ENCODE results near the gene PTPRG. TPM values are rescaled to one million over a fixed set of nuclear protein-coding genes. Genes with fewer than 3 reads are reported as not detected.

The PTPRG gene
- under 1 TPM; 0.10 to 0.19 (median 0.13) TPM for total RNA-seq

GRCh38 chr3:61561374-61562041, at the start of gene PTPRG:
Gene PTPRG, plus strand, starts transcription at chr3:61561571. Its CDS starts 717 bp downstream, at chr3:61562288.
- no peaks in the 10 kb centered on the region for H3K36me3 Mint-ChIP-seq (ENCODE audit: insufficient read depth)
- H3K4me1 Mint-ChIP-seq (ENCODE audit: low read depth): peaks cover 12% of the 10 kb centered on the region
- no peak for DNase-seq
- H3K27me3 Mint-ChIP-seq (ENCODE audit: low read depth): peaks cover 52% of the 10 kb centered on the region
- H3K4me3 Mint-ChIP-seq: peak within 1 kb of the TSS; percentile 57
- peak; percentile 25 to 46 for ATAC-seq
- no peaks in the 10 kb centered on the region for H3K9me3 Mint-ChIP-seq

GRCh38 chr3:61518590-61518989, 42.8 kb upstream of the PTPRG start:
- Mint-ChIP-seq H3K4me1 (ENCODE audit: low read depth) (peaks cover 3% of the 10 kb centered on the region), H3K9me3 (peaks cover 14% of the 10 kb centered on the region), H3K36me3 (ENCODE audit: insufficient read depth) (no peaks in the 10 kb centered on the region), H3K27me3 (ENCODE audit: low read depth) (peaks cover 5% of the 10 kb centered on the region), H3K4me3 (no peak overlapping the region)
- ATAC-seq (no peak), DNase-seq (no peak)

GRCh38 chr3:61520966-61521628, 40.3 kb upstream of the PTPRG start:
- Mint-ChIP-seq H3K4me3 (no peak overlapping the region), H3K27me3 (ENCODE audit: low read depth) (peaks cover 7% of the 10 kb centered on the region), H3K9me3 (peaks cover 10% of the 10 kb centered on the region), H3K36me3 (ENCODE audit: insufficient read depth) (no peaks in the 10 kb centered on the region), H3K4me1 (ENCODE audit: low read depth) (peaks cover 3% of the 10 kb centered on the region)
- no peak for DNase-seq
- peak; percentile 96 for ATAC-seq

DNA sequence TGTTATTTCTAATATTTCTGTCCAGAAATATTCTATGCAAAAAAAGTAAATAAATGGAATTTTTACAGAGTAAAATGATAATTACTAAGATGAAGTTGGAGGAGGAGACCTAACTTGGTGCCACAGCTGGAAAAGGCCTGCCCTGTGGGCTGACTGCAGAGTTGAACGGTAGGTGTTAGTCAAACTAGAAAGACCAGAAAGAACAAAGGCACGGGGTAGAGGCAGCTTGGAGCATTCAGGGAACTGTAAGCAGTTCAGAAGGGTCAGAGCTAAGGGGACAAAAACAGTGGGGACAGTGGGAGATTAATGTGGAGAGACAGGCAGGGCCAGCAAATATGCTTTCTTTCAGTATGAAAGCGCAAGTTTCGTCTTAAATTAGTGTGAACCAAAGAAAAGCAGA, 39.3 kb upstream of the PTPRG start:
- no peak for DNase-seq
- no peak for ATAC-seq
- no peak overlapping the region for H3K4me3 Mint-ChIP-seq
- peaks cover 3% of the 10 kb centered on the region for H3K4me1 Mint-ChIP-seq (ENCODE audit: low read depth)
- H3K36me3 Mint-ChIP-seq (ENCODE audit: insufficient read depth): no peaks in the 10 kb centered on the region
- peaks cover 6% of the 10 kb centered on the region for H3K9me3 Mint-ChIP-seq
- H3K27me3 Mint-ChIP-seq (ENCODE audit: low read depth): peaks cover 7% of the 10 kb centered on the region

DNA sequence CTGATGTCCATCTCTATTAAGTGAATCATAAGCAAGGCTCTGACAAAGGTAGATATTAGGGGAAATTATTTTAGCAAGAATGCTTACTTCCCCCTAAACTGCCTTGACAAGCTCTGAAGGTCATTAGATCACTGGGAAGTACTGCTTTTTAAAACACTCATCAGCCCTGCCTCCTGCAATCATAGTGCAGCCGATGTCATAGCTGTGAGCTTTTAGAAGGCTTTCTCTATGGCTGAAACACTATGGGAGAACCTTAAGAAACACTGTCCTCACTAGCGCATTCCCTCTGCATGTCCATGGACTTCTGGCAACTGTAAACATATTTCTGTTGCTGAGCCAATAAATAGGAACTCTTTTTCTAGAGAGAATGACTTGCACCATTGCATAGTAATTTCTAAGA, 38.7 kb upstream of the PTPRG start:
- no peak for ATAC-seq
- H3K4me1 Mint-ChIP-seq (ENCODE audit: low read depth): peaks cover 3% of the 10 kb centered on the region
- H3K27me3 Mint-ChIP-seq (ENCODE audit: low read depth): peaks cover 7% of the 10 kb centered on the region
- peaks cover 6% of the 10 kb centered on the region for H3K9me3 Mint-ChIP-seq
- no peaks in the 10 kb centered on the region for H3K36me3 Mint-ChIP-seq (ENCODE audit: insufficient read depth)
- DNase-seq: no peak
- H3K4me3 Mint-ChIP-seq: no peak overlapping the region

GRCh38 chr3:61524933-61525332, 36.4 kb upstream of the PTPRG start:
- Mint-ChIP-seq H3K9me3 (no peaks in the 10 kb centered on the region), H3K4me1 (ENCODE audit: low read depth) (peaks cover 3% of the 10 kb centered on the region), H3K4me3 (no peak overlapping the region), H3K36me3 (ENCODE audit: insufficient read depth) (no peaks in the 10 kb centered on the region), H3K27me3 (ENCODE audit: low read depth) (peaks cover 2% of the 10 kb centered on the region)
- DNase-seq (no peak), ATAC-seq (no peak)

GRCh38 chr3:61526308-61526707, 35.1 kb upstream of the PTPRG start:
- H3K27me3 Mint-ChIP-seq (ENCODE audit: low read depth): peaks cover 2% of the 10 kb centered on the region
- no peak for DNase-seq
- H3K36me3 Mint-ChIP-seq (ENCODE audit: insufficient read depth): no peaks in the 10 kb centered on the region
- H3K4me1 Mint-ChIP-seq (ENCODE audit: low read depth): peaks cover 2% of the 10 kb centered on the region
- no peaks in the 10 kb centered on the region for H3K9me3 Mint-ChIP-seq
- H3K4me3 Mint-ChIP-seq: no peak overlapping the region
- no peak for ATAC-seq

GRCh38 chr3:61527011-61527410, 34.4 kb upstream of the PTPRG start:
- Mint-ChIP-seq H3K4me3 (no peak overlapping the region), H3K36me3 (ENCODE audit: insufficient read depth) (no peaks in the 10 kb centered on the region), H3K9me3 (no peaks in the 10 kb centered on the region), H3K27me3 (ENCODE audit: low read depth) (peaks cover 2% of the 10 kb centered on the region), H3K4me1 (ENCODE audit: low read depth) (peaks cover 2% of the 10 kb centered on the region)
- DNase-seq (no peak), ATAC-seq (no peak)

DNA sequence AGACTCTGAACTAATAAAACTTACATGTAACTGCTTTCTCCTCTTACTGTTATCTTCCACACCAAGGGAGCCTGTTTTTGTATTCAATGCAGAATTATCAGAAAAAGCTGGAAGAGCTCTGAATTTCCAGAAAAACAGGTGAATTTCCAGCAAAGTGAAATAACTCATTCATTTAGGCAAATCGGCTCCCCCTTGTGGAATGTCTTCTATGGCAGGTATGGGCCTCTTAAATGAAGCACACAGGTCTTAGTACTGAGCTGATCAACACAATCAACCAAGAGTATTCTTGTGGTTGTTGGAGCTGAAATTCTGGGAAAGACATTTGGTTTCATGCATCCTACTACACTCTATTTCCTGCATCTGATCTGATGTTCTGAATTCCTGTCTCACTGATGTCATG, 31.0 kb upstream of the PTPRG start:
- Mint-ChIP-seq H3K4me3 (no peak overlapping the region), H3K4me1 (ENCODE audit: low read depth) (no peaks in the 10 kb centered on the region), H3K9me3 (no peaks in the 10 kb centered on the region), H3K36me3 (ENCODE audit: insufficient read depth) (no peaks in the 10 kb centered on the region), H3K27me3 (ENCODE audit: low read depth) (no peaks in the 10 kb centered on the region)
- no peak for DNase-seq
- no peak for ATAC-seq

DNA sequence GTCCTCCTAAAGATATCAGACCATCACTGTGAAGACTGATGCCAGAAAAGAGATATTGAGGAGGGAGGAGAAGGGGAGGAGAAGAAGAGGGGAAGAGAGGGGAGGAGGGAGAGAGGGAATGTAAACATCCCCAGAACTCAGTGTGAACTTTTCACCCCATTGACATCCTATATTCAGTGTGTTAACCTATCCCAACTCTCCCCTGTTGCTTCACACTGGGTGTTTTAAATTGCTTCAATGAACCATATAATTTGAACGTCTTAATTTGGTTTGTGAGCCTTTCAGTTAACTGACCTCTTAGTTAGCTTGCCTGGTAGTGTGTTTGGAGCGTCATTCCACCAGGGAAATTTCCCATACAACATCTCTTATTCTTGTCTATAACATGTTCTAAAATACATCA, 29.8 kb upstream of the PTPRG start:
- DNase-seq (no peak), ATAC-seq (no peak)
- Mint-ChIP-seq H3K36me3 (ENCODE audit: insufficient read depth) (no peaks in the 10 kb centered on the region), H3K27me3 (ENCODE audit: low read depth) (no peaks in the 10 kb centered on the region), H3K4me3 (no peak overlapping the region), H3K4me1 (ENCODE audit: low read depth) (no peaks in the 10 kb centered on the region), H3K9me3 (no peaks in the 10 kb centered on the region)

- Mint-ChIP-seq H3K4me1 (ENCODE audit: low read depth) (no peaks in the 10 kb centered on the region), H3K36me3 (ENCODE audit: insufficient read depth) (no peaks in the 10 kb centered on the region), H3K4me3 (no peak overlapping the region), H3K27me3 (ENCODE audit: low read depth) (no peaks in the 10 kb centered on the region), H3K9me3 (no peaks in the 10 kb centered on the region)
- ATAC-seq: no peak
- DNase-seq: no peak
Measured at GRCh38 chr3:61532739-61533500, 28.5 kb upstream of the PTPRG start.

DNA sequence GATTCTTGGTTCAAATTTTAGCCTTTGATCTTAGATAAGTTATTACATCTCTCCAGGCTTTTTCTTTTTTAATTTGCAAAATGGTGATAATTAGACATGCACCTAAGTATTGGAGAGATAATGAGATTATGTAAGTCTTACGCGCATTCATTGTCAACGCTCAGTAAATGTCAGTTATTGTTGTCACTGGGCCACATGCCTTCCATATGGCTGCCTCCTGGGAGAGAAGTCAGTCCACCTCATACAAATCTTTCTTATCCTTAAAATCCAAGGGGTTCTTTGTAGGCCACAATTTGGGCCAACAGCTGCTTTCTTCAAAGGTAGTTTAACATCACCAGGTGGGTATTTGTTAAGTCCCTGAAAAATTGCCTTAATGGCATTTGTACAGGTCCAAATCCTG, 25.5 kb upstream of the PTPRG start:
- H3K9me3 Mint-ChIP-seq: no peaks in the 10 kb centered on the region
- no peaks in the 10 kb centered on the region for H3K27me3 Mint-ChIP-seq (ENCODE audit: low read depth)
- no peak for DNase-seq
- H3K4me3 Mint-ChIP-seq: no peak overlapping the region
- no peaks in the 10 kb centered on the region for H3K36me3 Mint-ChIP-seq (ENCODE audit: insufficient read depth)
- no peaks in the 10 kb centered on the region for H3K4me1 Mint-ChIP-seq (ENCODE audit: low read depth)
- no peak for ATAC-seq

DNA sequence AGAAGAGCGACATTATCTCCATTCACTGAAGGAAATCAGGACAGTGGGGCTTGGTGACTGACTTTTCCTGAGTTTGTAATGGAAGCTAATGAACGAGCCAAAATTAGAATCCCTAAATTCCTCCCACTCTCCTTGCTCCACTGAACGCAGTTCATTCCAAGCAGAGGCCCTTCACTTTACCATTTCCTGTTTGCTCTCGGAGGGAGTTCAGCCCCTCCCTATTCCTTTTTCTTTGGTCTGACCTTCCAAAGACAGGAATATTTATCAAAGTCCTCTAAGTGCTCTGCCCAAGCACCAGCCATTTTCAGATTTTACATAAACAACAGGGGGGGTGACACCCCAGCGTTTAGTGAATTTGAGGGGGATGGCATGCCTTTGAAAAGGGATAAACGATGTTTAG, 24.0 kb upstream of the PTPRG start:
- DNase-seq: no peak
- ATAC-seq: no peak
- H3K4me3 Mint-ChIP-seq: no peak overlapping the region
- no peaks in the 10 kb centered on the region for H3K4me1 Mint-ChIP-seq (ENCODE audit: low read depth)
- H3K27me3 Mint-ChIP-seq (ENCODE audit: low read depth): no peaks in the 10 kb centered on the region
- H3K9me3 Mint-ChIP-seq: no peaks in the 10 kb centered on the region
- no peaks in the 10 kb centered on the region for H3K36me3 Mint-ChIP-seq (ENCODE audit: insufficient read depth)

DNA sequence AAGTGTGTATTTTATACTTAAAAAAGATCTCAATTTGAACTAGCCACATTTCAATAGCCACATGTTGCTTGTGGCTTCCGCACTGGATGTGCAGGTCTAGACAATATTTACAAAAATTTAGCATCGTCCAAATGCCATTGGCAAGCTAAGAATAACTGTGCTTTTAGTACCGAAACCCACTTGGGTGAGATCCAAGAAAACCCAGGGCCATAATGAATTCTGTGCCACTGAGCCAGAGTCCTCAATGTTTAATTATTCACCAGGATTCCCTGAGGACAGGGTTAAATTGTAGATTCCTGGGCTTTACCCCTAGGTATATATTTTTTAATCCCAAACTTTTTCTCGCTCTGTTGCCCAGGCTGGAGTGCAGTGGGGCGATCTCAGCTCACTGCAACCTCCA, 22.9 kb upstream of the PTPRG start:
- Mint-ChIP-seq H3K27me3 (ENCODE audit: low read depth) (no peaks in the 10 kb centered on the region), H3K36me3 (ENCODE audit: insufficient read depth) (no peaks in the 10 kb centered on the region), H3K9me3 (no peaks in the 10 kb centered on the region), H3K4me1 (ENCODE audit: low read depth) (no peaks in the 10 kb centered on the region), H3K4me3 (no peak overlapping the region)
- ATAC-seq (no peak), DNase-seq (no peak)

- no peaks in the 10 kb centered on the region for H3K27me3 Mint-ChIP-seq (ENCODE audit: low read depth)
- no peak overlapping the region for H3K4me3 Mint-ChIP-seq
- no peaks in the 10 kb centered on the region for H3K36me3 Mint-ChIP-seq (ENCODE audit: insufficient read depth)
- no peak for DNase-seq
- no peaks in the 10 kb centered on the region for H3K9me3 Mint-ChIP-seq
- ATAC-seq: no peak
- H3K4me1 Mint-ChIP-seq (ENCODE audit: low read depth): no peaks in the 10 kb centered on the region
Measured at GRCh38 chr3:61541694-61542093, 19.7 kb upstream of the PTPRG start.
